A673 (cell line): ENCODE data around the gene MACC1. TPM values are rescaled to one million over a fixed set of nuclear protein-coding genes. Genes with fewer than 3 reads are reported as not detected.

Experiments used
- BruUV-seq: library from RNA; stranded (reverse); fragments of 400-500 nt; replicated peaks from 2 replicates; lab custom pipeline; 2021; lab: Mats Ljungman, UMichigan
- CTCF ChIA-PET: fragments of 300-600 bp; sonication (Branson Sonifier 250); formaldehyde crosslinking; loops from one replicate; lab custom pipeline; 2022; ENCODE audit warnings: antibody characterized with exemption; lab: Charles Lee
- POLR2A ChIA-PET: fragments of 300-600 bp; sonication (Branson Sonifier 250); formaldehyde crosslinking; loops from one replicate; lab custom pipeline; 2022; ENCODE audit warnings: antibody characterized with exemption; ENCODE audit not compliant: low non-redundant PET; lab: Charles Lee
- DNase-seq: peaks from one replicate; pipeline ENCODE4 v3.0.0-alpha.2; 2015; ENCODE audit warnings: low spot score
- H3K27ac ChIP-seq: fragments of 200-600 bp; sonication (generic); 2 replicates; pipeline ENCODE4 v1.5.1; 2016; ENCODE audit warnings: mixed run types, low read depth, mild to moderate bottlenecking, mixed read lengths, antibody characterized with exemption, low read length; ENCODE audit not compliant: poor library complexity, severe bottlenecking
- H3K27me3 ChIP-seq: fragments of 200-600 bp; sonication (generic); replicated peaks from 2 replicates; pipeline ENCODE4 v1.6.1; 2017; ENCODE audit warnings: mixed run types, low read depth, mild to moderate bottlenecking, mixed read lengths, antibody characterized with exemption, low read length; ENCODE audit not compliant: insufficient read depth, poor library complexity
- H3K36me3 ChIP-seq: fragments of 200-600 bp; sonication (generic); 2 replicates; pipeline ENCODE4 v1.6.1; 2016; ENCODE audit warnings: mixed run types, mild to moderate bottlenecking, mixed read lengths, antibody characterized with exemption, low read length; ENCODE audit not compliant: insufficient read depth, poor library complexity, severe bottlenecking
- H3K4me1 ChIP-seq: fragments of 200-600 bp; sonication (generic); 2 replicates; pipeline ENCODE4 v1.6.1; 2017; ENCODE audit warnings: mixed run types, mild to moderate bottlenecking, mixed read lengths, antibody characterized with exemption, low read length; ENCODE audit not compliant: insufficient read depth, poor library complexity, severe bottlenecking
- H3K4me3 ChIP-seq: fragments of 200-600 bp; sonication (generic); 2 replicates; pipeline ENCODE4 v1.5.1; 2016; ENCODE audit warnings: low read depth, mixed run types, mild to moderate bottlenecking, mixed read lengths, low read length; ENCODE audit not compliant: poor library complexity, severe bottlenecking
- H3K9me3 ChIP-seq: fragments of 200-600 bp; sonication (generic); 2 replicates; pipeline ENCODE4 v1.6.1; 2016; ENCODE audit warnings: mixed run types, low read depth, mild to moderate bottlenecking, mixed read lengths, antibody characterized with exemption, low read length; ENCODE audit not compliant: poor library complexity, severe bottlenecking
- EZH2 ChIP-seq: fragments of 200-600 bp; sonication (generic); IDR thresholded peaks from 2 replicates; pipeline ENCODE4 v1.6.1; 2017; ENCODE audit warnings: borderline replicate concordance, low read depth, mild to moderate bottlenecking, mixed read lengths, antibody characterized with exemption, low read length; ENCODE audit not compliant: poor library complexity, severe bottlenecking
- intact Hi-C: fragments of 100-400 bp; cut with micrococcal nuclease; formaldehyde crosslinking; loops from one replicate; pipeline ENCODE4 v1.10.0; 2022; ENCODE audit not compliant: unreplicated experiment
- total RNA-seq: library from RNA; stranded (reverse); gene quantifications from 2 replicates; pipeline ENCODE4 v1.2.3, GENCODE V29; 2021
- TF ChIP-seq, protein P1 (sequence below): fragments of 300-800, 200-600 bp; sonication (generic); conservative IDR thresholded peaks from 2 replicates; pipeline ENCODE4 v1.5.1; 2017; ENCODE audit warnings: low read depth, mild to moderate bottlenecking, antibody characterized with exemption, low read length, moderate library complexity, mixed read lengths

MACC1 gene
- total RNA-seq, 1 experiment from 2014 or later, result not detected

DNA sequence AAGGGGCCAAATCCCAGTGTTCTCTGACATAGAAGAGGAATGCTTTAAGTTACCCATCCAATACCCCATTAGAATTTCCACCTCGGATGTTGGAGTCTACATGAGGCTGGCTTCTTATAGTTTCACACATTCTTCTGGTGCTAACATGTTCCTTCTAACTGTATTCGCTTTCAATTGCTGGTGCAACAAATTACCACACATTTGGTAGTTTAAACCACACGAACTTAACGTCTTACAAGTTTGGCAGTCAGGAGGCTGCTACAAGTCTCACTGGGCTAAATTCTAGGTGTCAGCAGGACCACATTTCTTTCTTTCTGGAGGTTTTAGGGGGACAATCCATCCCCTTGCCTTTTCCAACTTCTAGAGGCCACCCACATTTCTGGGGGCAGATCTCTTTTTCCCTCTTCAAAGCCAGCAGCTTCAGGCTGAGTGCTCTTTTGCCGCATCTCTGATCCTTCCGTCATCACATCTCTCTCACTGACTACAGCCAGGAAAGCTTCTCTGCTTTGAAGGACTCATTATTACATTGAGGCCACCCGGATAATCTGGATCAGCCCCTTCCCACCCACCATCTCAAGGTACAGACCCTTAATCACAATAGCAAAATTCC lies 5.1 kb upstream of the MACC1 start:
- POLR2A ChIA-PET, result no interaction called here
- H3K4me1 ChIP-seq, result no peaks in the 10 kb centered on the region
- H3K36me3 ChIP-seq, result no peaks in the 10 kb centered on the region
- H3K27me3 ChIP-seq, result no peaks in the 10 kb centered on the region
- no peak for DNase-seq
- intact Hi-C loops, result no loop called here
- no peak overlapping the region for H3K4me3 ChIP-seq
- CTCF ChIA-PET, result no interaction called here
- no peaks in the 10 kb centered on the region for H3K9me3 ChIP-seq
- no TSS peak for BruUV-seq
- H3K27ac ChIP-seq, result no peak overlapping the region
- TF ChIP-seq, protein P1, sequence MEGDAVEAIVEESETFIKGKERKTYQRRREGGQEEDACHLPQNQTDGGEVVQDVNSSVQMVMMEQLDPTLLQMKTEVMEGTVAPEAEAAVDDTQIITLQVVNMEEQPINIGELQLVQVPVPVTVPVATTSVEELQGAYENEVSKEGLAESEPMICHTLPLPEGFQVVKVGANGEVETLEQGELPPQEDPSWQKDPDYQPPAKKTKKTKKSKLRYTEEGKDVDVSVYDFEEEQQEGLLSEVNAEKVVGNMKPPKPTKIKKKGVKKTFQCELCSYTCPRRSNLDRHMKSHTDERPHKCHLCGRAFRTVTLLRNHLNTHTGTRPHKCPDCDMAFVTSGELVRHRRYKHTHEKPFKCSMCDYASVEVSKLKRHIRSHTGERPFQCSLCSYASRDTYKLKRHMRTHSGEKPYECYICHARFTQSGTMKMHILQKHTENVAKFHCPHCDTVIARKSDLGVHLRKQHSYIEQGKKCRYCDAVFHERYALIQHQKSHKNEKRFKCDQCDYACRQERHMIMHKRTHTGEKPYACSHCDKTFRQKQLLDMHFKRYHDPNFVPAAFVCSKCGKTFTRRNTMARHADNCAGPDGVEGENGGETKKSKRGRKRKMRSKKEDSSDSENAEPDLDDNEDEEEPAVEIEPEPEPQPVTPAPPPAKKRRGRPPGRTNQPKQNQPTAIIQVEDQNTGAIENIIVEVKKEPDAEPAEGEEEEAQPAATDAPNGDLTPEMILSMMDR, result no peak
- TF ChIP-seq EZH2, result no peak

DNA sequence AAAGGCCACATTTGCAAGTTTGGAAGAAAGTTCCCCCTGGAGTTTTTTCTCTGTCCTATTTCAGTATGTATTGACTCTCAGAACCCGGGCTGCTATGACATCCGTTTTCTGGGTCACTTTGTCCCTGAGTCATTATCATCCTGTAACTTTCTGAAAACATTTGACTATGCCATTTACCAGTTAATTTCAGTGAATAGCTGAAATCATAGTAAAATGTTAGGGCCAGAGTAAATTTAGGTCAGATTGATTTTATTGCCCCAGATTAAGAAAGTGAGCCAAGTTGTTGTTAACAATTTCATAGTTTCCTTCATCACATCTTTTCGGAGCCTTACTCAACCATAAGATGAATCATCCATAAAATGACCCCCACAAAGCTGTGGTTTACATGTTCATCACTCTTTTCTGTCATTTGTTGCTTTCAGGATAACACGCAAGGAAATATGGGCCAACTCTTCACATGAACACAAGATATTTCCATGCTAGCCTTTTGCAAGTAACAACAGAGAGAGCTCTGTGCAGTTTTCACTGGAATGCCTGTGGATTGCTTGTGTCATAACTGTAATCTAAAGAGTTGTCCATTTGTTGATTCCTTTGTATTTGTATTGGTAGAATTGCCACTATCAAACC lies 3.9 kb upstream of the MACC1 start:
- Histone ChIP-seq H3K4me3 (no peak overlapping the region), H3K9me3 (no peaks in the 10 kb centered on the region), H3K4me1 (no peaks in the 10 kb centered on the region), H3K36me3 (no peaks in the 10 kb centered on the region), H3K27me3 (no peaks in the 10 kb centered on the region), H3K27ac (no peak overlapping the region)
- TF ChIP-seq, protein P1, result no peak
- TF ChIP-seq EZH2, result no peak
- BruUV-seq, result no TSS peak
- intact Hi-C loops, result no loop called here
- ChIA-PET POLR2A (no interaction called here), CTCF (no interaction called here)
- DNase-seq, result no peak

DNA sequence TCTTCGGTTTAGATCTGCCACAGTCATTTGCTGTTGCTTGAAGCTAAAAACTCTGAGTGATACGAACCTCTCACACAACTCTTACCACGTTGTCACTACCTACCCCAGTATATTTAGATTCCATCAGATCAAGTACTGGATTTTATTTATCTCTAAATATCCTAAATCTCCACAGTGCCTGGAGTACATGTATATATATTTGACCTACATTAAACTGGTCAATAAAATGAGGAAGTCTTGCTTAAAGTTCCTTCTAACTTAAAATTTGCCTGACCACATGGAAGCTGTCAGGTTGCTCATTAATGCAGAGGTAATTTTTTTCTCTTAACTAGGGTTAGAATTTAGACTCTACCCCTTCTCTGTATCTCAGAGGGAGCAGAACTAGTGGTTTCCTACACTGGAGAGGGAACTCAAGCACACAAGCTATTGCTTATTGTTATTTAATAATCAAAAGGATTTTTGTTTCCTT lies 3.1 kb upstream of the MACC1 start:
- no peaks in the 10 kb centered on the region for H3K27me3 ChIP-seq
- intact Hi-C loops, result no loop called here
- DNase-seq, result no peak
- CTCF ChIA-PET, result no interaction called here
- no peak overlapping the region for H3K27ac ChIP-seq
- no peak overlapping the region for H3K4me3 ChIP-seq
- TF ChIP-seq, protein P1, result no peak
- TF ChIP-seq EZH2, result no peak
- POLR2A ChIA-PET, result no interaction called here
- no TSS peak for BruUV-seq
- H3K36me3 ChIP-seq, result no peaks in the 10 kb centered on the region
- no peaks in the 10 kb centered on the region for H3K4me1 ChIP-seq
- H3K9me3 ChIP-seq, result no peaks in the 10 kb centered on the region
